Naive thymus-derived CD8-positive, alpha-beta T cell (primary cell): Measurements from ENCODE around the gene CRTAC1. TPM values are rescaled to one million over a fixed set of nuclear protein-coding genes. Genes with fewer than 3 reads are reported as not detected.
A peak's percentile ranks its signal among the peaks of the same experiment; 100 is the strongest.

Experiments
- ATAC-seq, 2 donors: fragments of 150-1000 bp; cut with Tn5 transposase in 1 of 2; sonication (Bioruptor Pico), chemical (Tn5 transposase) in 1 of 2; 1 replicate in 1 of 2; 2 replicates in 1 of 2; pipeline ENCODE4 v1.10.0; 2021; ENCODE audit warnings: mild to moderate bottlenecking in 2 of 2, moderate library complexity in 2 of 2
- POLR2A ChIA-PET: fragments of 350-600 bp; sonication (Branson Sonifier 250); formaldehyde crosslinking; loops from one replicate; lab custom pipeline; 2021; ENCODE audit warnings: antibody characterized with exemption; lab: Charles Lee
- DNase-seq, 10 donors: peaks; one replicate each; pipeline versions ENCODE4 v3.0.0 to v3.0.0-alpha.2; 2020 to 2022
- H3K27ac Mint-ChIP-seq, 10 donors: one replicate each; pipeline ENCODE4 v1.8.0; 2020 to 2022; ENCODE audit warnings: mild to moderate bottlenecking in 10 of 10, mixed read lengths in 10 of 10, moderate library complexity in 4 of 10, inconsistent platforms in 1 of 10
- H3K27me3 Mint-ChIP-seq, 5 donors: one replicate each; pipeline ENCODE4 v1.8.0; 2021 to 2022; ENCODE audit warnings: mixed read lengths in 5 of 5
- H3K36me3 Mint-ChIP-seq, 3 donors: one replicate each; pipeline ENCODE4 v1.8.0; 2020 to 2022; ENCODE audit warnings: mixed read lengths in 3 of 3, mild to moderate bottlenecking in 2 of 3, inconsistent platforms in 1 of 3
- H3K4me1 Mint-ChIP-seq, 4 donors: one replicate each; pipeline ENCODE4 v1.8.0; 2021 to 2022; ENCODE audit warnings: mixed read lengths in 4 of 4
- H3K4me3 Mint-ChIP-seq, 10 donors: one replicate each; pipeline ENCODE4 v1.8.0; 2020 to 2022; ENCODE audit warnings: mild to moderate bottlenecking in 10 of 10, mixed read lengths in 10 of 10, moderate library complexity in 6 of 10, inconsistent platforms in 1 of 10
- H3K9me3 Mint-ChIP-seq, 9 donors: one replicate each; pipeline ENCODE4 v1.8.0; 2020 to 2022; ENCODE audit warnings: mixed read lengths in 9 of 9, mild to moderate bottlenecking in 3 of 9, inconsistent platforms in 1 of 9, moderate library complexity in 1 of 9
- polyA plus RNA-seq, 3 donors: library from polyadenylated mRNA; unstranded; fragments of 300-500 nt; fragmentation: Illumina TruSeq; gene quantifications; one replicate each; pipeline ENCODE4 v1.2.3, GENCODE V29; 2021
- total RNA-seq, 8 experiments: library from RNA in 2 of 8; stranded (reverse) in 2 of 8; gene quantifications; one replicate each; pipeline ENCODE4 v1.2.3 and lab custom pipeline; 2021 to 2026

CRTAC1 gene
- total and polyA plus RNA-seq, 5 experiments from 2014 or later: not detected

DNA sequence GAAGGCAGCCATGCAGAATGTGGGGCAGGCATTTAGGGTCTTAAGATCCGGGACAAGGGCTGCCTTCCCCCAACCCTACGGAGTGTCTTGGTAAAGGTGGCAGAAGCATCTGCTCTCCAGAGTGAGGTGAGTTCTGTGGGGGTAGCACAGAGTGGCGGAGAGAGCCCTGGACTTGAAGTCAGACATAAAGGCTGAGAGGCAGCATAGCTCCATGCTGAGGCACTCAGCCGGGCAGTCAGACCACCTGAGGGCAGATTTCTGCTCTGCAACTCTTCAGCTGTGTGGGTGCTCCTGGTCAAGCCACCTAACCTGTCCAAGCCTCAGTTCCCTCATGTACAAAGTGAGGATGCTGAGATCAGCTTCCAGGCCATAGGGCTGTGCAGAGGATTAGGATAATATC, 81.0 kb downstream of the CRTAC1 start:
- Mint-ChIP-seq H3K27ac (no peak overlapping the region), H3K36me3 (peaks cover 0 to 25% (median 0%) of the 10 kb centered on the region in 3 donors), H3K4me1 (no peaks in the 10 kb centered on the region), H3K4me3 (no peak overlapping the region), H3K9me3 (peaks cover 1 to 18% (median 10%) of the 10 kb centered on the region in 9 donors), H3K27me3 (peaks cover 20 to 44% (median 28%) of the 10 kb centered on the region in 5 donors)
- DNase-seq: no peak
- POLR2A ChIA-PET: no interaction called here
- ATAC-seq: no peak

DNA sequence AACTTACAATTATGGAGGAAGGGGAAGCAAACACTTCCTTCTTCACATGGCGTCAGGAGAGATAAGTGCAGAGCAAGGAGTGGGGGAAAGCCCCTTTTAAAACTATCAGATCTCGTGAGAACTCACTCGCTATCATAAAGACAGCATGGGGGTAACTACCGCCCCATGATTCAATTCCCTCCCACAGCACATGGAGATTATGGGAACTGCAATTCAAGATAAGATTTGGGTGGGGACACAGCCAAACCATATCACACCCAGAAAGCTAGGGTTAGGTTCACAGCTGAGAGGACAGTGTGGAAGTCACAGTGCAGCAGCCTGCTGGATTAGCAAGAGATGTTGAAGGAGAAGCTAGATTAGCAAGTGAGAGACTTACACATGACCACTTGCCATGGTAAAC, 81.6 kb downstream of the CRTAC1 start:
- Mint-ChIP-seq H3K27ac (no peak overlapping the region), H3K9me3 (peaks cover 1 to 24% (median 12%) of the 10 kb centered on the region in 9 donors), H3K4me1 (no peaks in the 10 kb centered on the region), H3K27me3 (peaks cover 20 to 44% (median 30%) of the 10 kb centered on the region in 5 donors), H3K4me3 (no peak overlapping the region), H3K36me3 (peaks cover 0 to 25% (median 0%) of the 10 kb centered on the region in 3 donors)
- ATAC-seq: no peak
- no peak for DNase-seq
- POLR2A ChIA-PET: no interaction called here

DNA sequence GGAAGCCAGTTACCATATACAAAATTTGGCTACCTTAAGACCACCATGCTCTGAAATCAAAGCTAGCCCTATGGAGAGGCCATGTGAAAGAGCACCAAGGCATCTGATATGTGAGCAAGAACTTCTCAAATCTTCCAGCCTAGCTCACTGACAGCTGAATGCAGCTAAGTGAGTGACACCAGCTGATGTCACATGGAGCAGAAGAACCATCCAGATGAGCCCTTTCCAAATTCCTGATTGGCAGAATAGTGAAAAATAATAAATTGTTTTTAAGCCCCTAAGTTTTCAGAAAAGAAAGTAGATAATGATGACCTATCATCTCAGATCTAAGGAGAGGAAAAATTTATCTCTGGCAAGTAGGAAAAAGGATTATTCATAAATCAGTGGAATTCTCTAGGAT, 85.6 kb downstream of the CRTAC1 start:
- DNase-seq (no peak), ATAC-seq (no peak)
- peaks cover 24 to 55% (median 52%) of the 10 kb centered on the region in 5 donors for H3K27me3 Mint-ChIP-seq
- peaks cover 0 to 25% (median 0%) of the 10 kb centered on the region in 3 donors for H3K36me3 Mint-ChIP-seq
- H3K9me3 Mint-ChIP-seq: peaks cover 2 to 26% (median 12%) of the 10 kb centered on the region in 9 donors
- H3K4me1 Mint-ChIP-seq: peaks cover 0 to 5% (median 0%) of the 10 kb centered on the region in 4 donors
- H3K27ac Mint-ChIP-seq: no peak overlapping the region
- POLR2A ChIA-PET: no interaction called here
- no peak overlapping the region for H3K4me3 Mint-ChIP-seq

- DNase-seq (no peak), ATAC-seq (no peak)
- POLR2A ChIA-PET: no interaction called here
- Mint-ChIP-seq H3K4me1 (peaks cover 0 to 5% (median 1%) of the 10 kb centered on the region in 4 donors), H3K27me3 (peaks cover 22 to 51% (median 45%) of the 10 kb centered on the region in 5 donors), H3K36me3 (peaks cover 0 to 20% (median 0%) of the 10 kb centered on the region in 3 donors), H3K4me3 (no peak overlapping the region), H3K9me3 (peaks cover 2 to 21% (median 5%) of the 10 kb centered on the region in 9 donors), H3K27ac (no peak overlapping the region)
These were observed 87.1 kb downstream of the CRTAC1 start for GRCh38 chr10:97943294-97943693.

DNA sequence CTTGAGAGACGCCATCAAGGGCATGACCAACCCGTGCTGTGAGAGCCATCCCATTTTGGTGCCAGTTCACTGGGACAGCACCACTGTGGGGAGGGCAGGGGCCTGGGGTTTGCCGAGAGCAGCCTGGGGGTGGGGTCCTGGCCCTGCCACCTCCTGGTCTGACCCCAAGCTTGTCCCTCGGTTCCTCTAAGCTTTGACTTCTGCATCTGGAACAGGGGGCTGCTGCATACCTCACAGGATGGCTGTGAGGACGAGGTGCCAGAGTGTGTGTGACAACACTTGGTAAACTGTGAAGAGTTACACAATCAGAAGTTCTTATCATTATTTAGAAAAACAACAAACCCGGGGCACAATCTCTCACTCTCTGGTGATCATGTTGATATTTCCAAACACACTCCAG, 89.9 kb downstream of the CRTAC1 start:
- DNase-seq (no peak), ATAC-seq (no peak)
- Mint-ChIP-seq H3K36me3 (peaks cover 0 to 10% (median 0%) of the 10 kb centered on the region in 3 donors), H3K4me1 (peaks cover 0 to 5% (median 1%) of the 10 kb centered on the region in 4 donors), H3K9me3 (peaks cover 0 to 17% (median 3%) of the 10 kb centered on the region in 9 donors), H3K27me3 (peaks cover 15 to 48% (median 29%) of the 10 kb centered on the region in 5 donors), H3K4me3 (no peak overlapping the region), H3K27ac (no peak overlapping the region)
- POLR2A ChIA-PET: no interaction called here

- no peak for DNase-seq
- H3K27ac Mint-ChIP-seq: peak overlapping the region in 1 of 10 donors; percentile 20
- peaks cover 0 to 5% (median 1%) of the 10 kb centered on the region in 4 donors for H3K4me1 Mint-ChIP-seq
- peaks cover 0 to under 1% (median 0%) of the 10 kb centered on the region in 3 donors for H3K36me3 Mint-ChIP-seq
- POLR2A ChIA-PET: no interaction called here
- H3K27me3 Mint-ChIP-seq: peaks cover 13 to 45% (median 28%) of the 10 kb centered on the region in 5 donors
- ATAC-seq: no peak
- H3K9me3 Mint-ChIP-seq: peaks cover 0 to 9% (median 0%) of the 10 kb centered on the region in 9 donors
- H3K4me3 Mint-ChIP-seq: no peak overlapping the region
These were observed 90.9 kb downstream of the CRTAC1 start for GRCh38 chr10:97939446-97939990.

GRCh38 chr10:97937928-97938327, 92.5 kb downstream of the CRTAC1 start:
- no peaks in the 10 kb centered on the region for H3K36me3 Mint-ChIP-seq
- H3K4me1 Mint-ChIP-seq: peaks cover 0 to 5% (median 1%) of the 10 kb centered on the region in 4 donors
- ATAC-seq (no peak), DNase-seq (no peak)
- H3K4me3 Mint-ChIP-seq: no peak overlapping the region
- H3K27me3 Mint-ChIP-seq: peaks cover 13 to 45% (median 26%) of the 10 kb centered on the region in 5 donors
- POLR2A ChIA-PET: no interaction called here
- no peak overlapping the region for H3K27ac Mint-ChIP-seq
- H3K9me3 Mint-ChIP-seq: peaks cover 0 to 1% (median 0%) of the 10 kb centered on the region in 9 donors

DNA sequence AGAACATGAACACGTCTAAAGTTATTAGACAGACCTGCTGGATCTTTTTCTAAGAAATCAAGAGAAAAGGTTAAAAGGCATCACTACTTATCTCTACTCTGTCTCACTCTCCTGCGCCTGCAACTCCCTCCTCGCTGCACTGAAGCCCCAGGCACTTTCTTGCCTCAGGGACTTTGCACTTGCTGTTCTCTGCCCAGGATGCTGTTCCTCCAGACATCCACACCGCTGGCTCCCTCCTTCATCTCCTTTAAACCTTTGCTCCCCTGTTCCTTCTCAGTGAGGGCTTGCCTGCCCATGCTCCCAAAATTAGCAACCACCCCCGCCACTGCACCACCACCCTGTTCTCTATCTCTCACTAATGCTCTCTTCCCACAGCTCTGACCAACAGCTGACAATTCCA, 93.4 kb downstream of the CRTAC1 start:
- POLR2A ChIA-PET: no interaction called here
- ATAC-seq (no peak), DNase-seq (no peak)
- Mint-ChIP-seq H3K27ac (no peak overlapping the region), H3K27me3 (peaks cover 13 to 46% (median 24%) of the 10 kb centered on the region in 5 donors), H3K4me3 (no peak overlapping the region), H3K36me3 (no peaks in the 10 kb centered on the region), H3K4me1 (peaks cover 0 to 5% (median 1%) of the 10 kb centered on the region in 4 donors), H3K9me3 (no peaks in the 10 kb centered on the region)

- no peak overlapping the region for H3K4me3 Mint-ChIP-seq
- DNase-seq (no peak), ATAC-seq (no peak)
- H3K36me3 Mint-ChIP-seq: no peaks in the 10 kb centered on the region
- H3K4me1 Mint-ChIP-seq: peaks cover 0 to 3% (median 1%) of the 10 kb centered on the region in 4 donors
- POLR2A ChIA-PET: no interaction called here
- H3K27me3 Mint-ChIP-seq: peaks cover 3 to 37% (median 15%) of the 10 kb centered on the region in 5 donors
- H3K27ac Mint-ChIP-seq: no peak overlapping the region
- no peaks in the 10 kb centered on the region for H3K9me3 Mint-ChIP-seq
These were observed 94.3 kb downstream of the CRTAC1 start for GRCh38 chr10:97936126-97936525.

GRCh38 chr10:97932932-97933530, 97.4 kb downstream of the CRTAC1 start:
- Mint-ChIP-seq H3K4me3 (no peak overlapping the region), H3K27me3 (peaks cover 8 to 32% (median 12%) of the 10 kb centered on the region in 5 donors), H3K27ac (no peak overlapping the region), H3K36me3 (no peaks in the 10 kb centered on the region), H3K9me3 (no peaks in the 10 kb centered on the region), H3K4me1 (peaks cover 0 to 2% (median 0%) of the 10 kb centered on the region in 4 donors)
- POLR2A ChIA-PET: no interaction called here
- DNase-seq (no peak), ATAC-seq (no peak)

DNA sequence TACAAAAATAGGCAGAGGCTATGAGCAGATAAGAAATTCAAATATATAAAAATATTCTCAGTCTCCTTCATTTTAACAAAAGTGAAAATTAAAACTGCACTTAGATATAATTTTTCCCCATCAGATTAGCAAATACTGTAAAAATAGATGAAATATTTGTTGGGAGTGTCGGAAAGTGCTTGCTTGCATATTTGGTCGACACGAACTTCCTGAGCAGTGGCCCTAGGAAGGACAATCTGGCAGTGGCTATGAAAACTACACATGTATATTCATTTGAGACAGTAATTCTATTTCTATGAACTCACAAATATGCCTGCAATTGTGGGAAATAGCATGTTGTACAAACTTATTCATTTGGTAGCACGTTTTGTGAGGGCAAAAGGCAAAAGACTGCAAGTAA, 99.4 kb downstream of the CRTAC1 start:
- no peak overlapping the region for H3K27ac Mint-ChIP-seq
- H3K9me3 Mint-ChIP-seq: no peaks in the 10 kb centered on the region
- no peak for DNase-seq
- POLR2A ChIA-PET: interaction anchor here (0.7 kb wide), 1 partner anchor 1939 kb away, joined by 3 read pairs; no protein-coding TSS in a partner anchor
- H3K36me3 Mint-ChIP-seq: no peaks in the 10 kb centered on the region
- peaks cover 8 to 26% (median 22%) of the 10 kb centered on the region in 5 donors for H3K27me3 Mint-ChIP-seq
- H3K4me3 Mint-ChIP-seq: no peak overlapping the region
- peaks cover 0 to 2% (median 0%) of the 10 kb centered on the region in 4 donors for H3K4me1 Mint-ChIP-seq
- ATAC-seq: no peak

- H3K4me3 Mint-ChIP-seq: no peak overlapping the region
- no peaks in the 10 kb centered on the region for H3K9me3 Mint-ChIP-seq
- no peaks in the 10 kb centered on the region for H3K36me3 Mint-ChIP-seq
- POLR2A ChIA-PET: no interaction called here
- H3K27me3 Mint-ChIP-seq: peaks cover 18 to 45% (median 36%) of the 10 kb centered on the region in 5 donors
- peak overlapping the region in 1 of 10 donors; percentile 7 for H3K27ac Mint-ChIP-seq
- peaks cover 0 to 2% (median 0%) of the 10 kb centered on the region in 4 donors for H3K4me1 Mint-ChIP-seq
- no peak for DNase-seq
- ATAC-seq: no peak
These were observed 101.5 kb downstream of the CRTAC1 start for GRCh38 chr10:97928897-97929296.

GRCh38 chr10:97927622-97928021, 102.8 kb downstream of the CRTAC1 start:
- POLR2A ChIA-PET: no interaction called here
- no peak for DNase-seq
- Mint-ChIP-seq H3K27ac (peak overlapping the region in 1 of 10 donors; percentile 20), H3K27me3 (peaks cover 18 to 46% (median 41%) of the 10 kb centered on the region in 5 donors), H3K36me3 (no peaks in the 10 kb centered on the region), H3K9me3 (no peaks in the 10 kb centered on the region), H3K4me3 (no peak overlapping the region), H3K4me1 (peaks cover 0 to 2% (median 0%) of the 10 kb centered on the region in 4 donors)
- no peak for ATAC-seq
